Neural cell (in vitro differentiated cells): ENCODE data around the gene ADIPOR2. TPM values are rescaled to one million over a fixed set of nuclear protein-coding genes. Genes with fewer than 3 reads are reported as not detected.
A peak's percentile ranks its signal among the peaks of the same experiment; 100 is the strongest.
"Not testable (repeated sequence)": the region's sequence is repeated elsewhere in the genome, so short reads cannot be mapped to it uniquely, and the experiment has no call there.

Experiments used
- H2AFZ ChIP-seq: fragments of 200-600, 300-800 bp; sonication (generic), shearing (Covaris generic); 2 replicates; pipeline ENCODE4 v1.6.0; 2014; ENCODE audit warnings: low read depth, mild to moderate bottlenecking, antibody characterized with exemption, low read length, moderate library complexity
- H3F3A ChIP-seq: fragments of 200-600 bp; shearing (Covaris generic); 2 replicates; pipeline ENCODE4 v1.6.1; 2016; ENCODE audit warnings: mild to moderate bottlenecking, moderate library complexity, mixed read lengths, antibody characterized with exemption, low read length; ENCODE audit not compliant: insufficient read depth, poor library complexity, severe bottlenecking
- H3K27ac ChIP-seq: fragments of 200-600, 300-800 bp; sonication (generic), shearing (Covaris generic); 2 replicates; pipeline ENCODE4 v1.5.1; 2014; ENCODE audit warnings: mild to moderate bottlenecking, low read length, moderate library complexity
- H3K27me3 ChIP-seq: fragments of 300-800, 200-600 bp; sonication (generic), shearing (Covaris generic); 2 replicates; pipeline ENCODE4 v1.6.0; 2014; ENCODE audit warnings: mild to moderate bottlenecking, low read depth, low read length, moderate library complexity; ENCODE audit not compliant: insufficient read depth
- H3K36me3 ChIP-seq: fragments of 300-800, 200-600 bp; sonication (generic), shearing (Covaris generic); 2 replicates; pipeline ENCODE4 v1.5.1; 2014; ENCODE audit warnings: mild to moderate bottlenecking, antibody characterized with exemption, low read length, moderate library complexity; ENCODE audit not compliant: insufficient read depth
- H3K4me2 ChIP-seq: fragments of 300-800, 200-600 bp; sonication (generic), shearing (Covaris generic); 2 replicates; pipeline ENCODE4 v1.6.0; 2014; ENCODE audit warnings: mild to moderate bottlenecking, low read length
- H3K4me3 ChIP-seq: fragments of 300-800, 200-600 bp; sonication (generic), shearing (Covaris generic); 2 replicates; pipeline ENCODE4 v1.5.1; 2014; ENCODE audit warnings: mild to moderate bottlenecking, low read length, moderate library complexity
- H3K79me2 ChIP-seq: fragments of 200-600 bp; shearing (Covaris generic); replicated peaks from 2 replicates; pipeline ENCODE4 v1.6.0; 2014; ENCODE audit warnings: mild to moderate bottlenecking, low read length, moderate library complexity; ENCODE audit not compliant: insufficient read depth
- H3K9ac ChIP-seq: fragments of 300-800, 200-600 bp; sonication (generic), shearing (Covaris generic); 2 replicates; pipeline ENCODE4 v1.6.1; 2016; ENCODE audit warnings: mild to moderate bottlenecking, low read length, mixed read lengths
- H3K9me2 ChIP-seq: fragments of 200-600 bp; shearing (Covaris generic); 2 replicates; pipeline ENCODE4 v1.6.1; 2016; ENCODE audit warnings: mild to moderate bottlenecking, low read length, mixed read lengths; ENCODE audit not compliant: insufficient read depth
- H3K9me3 ChIP-seq: fragments of 200-600, 300-800 bp; sonication (generic), shearing (Covaris generic); 2 replicates; pipeline ENCODE4 v1.6.1; 2016; ENCODE audit warnings: mild to moderate bottlenecking, mixed run types, low read length, moderate library complexity, mixed read lengths
- H4K20me1 ChIP-seq: fragments of 200-600 bp; shearing (Covaris generic); 2 replicates; pipeline ENCODE4 v1.6.1; 2016; ENCODE audit warnings: mild to moderate bottlenecking, mixed run types; ENCODE audit not compliant: insufficient read depth
- EP300 ChIP-seq: fragments of 450-650 bp; conservative IDR thresholded peaks from 2 replicates; pipeline ENCODE4 v1.6.1; 2014; ENCODE audit warnings: antibody characterized with exemption, mild to moderate bottlenecking, moderate library complexity; ENCODE audit not compliant: poor library complexity, severe bottlenecking
- EZH2 ChIP-seq: fragments of 200-600, 300-800 bp; shearing (Covaris generic), sonication (generic); IDR thresholded peaks from 2 replicates; pipeline ENCODE4 v1.6.1; 2014; ENCODE audit warnings: antibody characterized with exemption, low read length, borderline replicate concordance, mild to moderate bottlenecking; ENCODE audit not compliant: insufficient read depth, poor library complexity, severe bottlenecking
- MXI1 ChIP-seq: fragments of 450-650 bp; conservative IDR thresholded peaks from 2 replicates; pipeline ENCODE4 v1.6.1; 2014; ENCODE audit warnings: antibody characterized with exemption, mild to moderate bottlenecking; ENCODE audit not compliant: poor library complexity, severe bottlenecking
- POLR2AphosphoS5 ChIP-seq: IDR thresholded peaks from 2 replicates; pipeline ENCODE4 v1.6.1; 2012
- RAD21 ChIP-seq: fragments of 450-650 bp; conservative IDR thresholded peaks from 2 replicates; pipeline ENCODE4 v1.6.1; 2014; ENCODE audit warnings: antibody characterized with exemption, mild to moderate bottlenecking, moderate library complexity
- SMC3 ChIP-seq: fragments of 450-650 bp; conservative IDR thresholded peaks from 2 replicates; pipeline ENCODE4 v1.6.1; 2014; ENCODE audit warnings: antibody characterized with exemption, mild to moderate bottlenecking, moderate library complexity; ENCODE audit not compliant: poor library complexity
- TAF1 ChIP-seq: IDR thresholded peaks from 2 replicates; pipeline ENCODE4 v1.6.1; 2012; ENCODE audit warnings: low read depth
- polyA plus RNA-seq: library from polyadenylated mRNA; depleted of rRNA; stranded (reverse); fragments of >200 nt; gene quantifications from 2 replicates; pipeline ENCODE4 v1.2.3, GENCODE V29; 2014
- TF ChIP-seq, protein P1 (sequence below): IDR thresholded peaks from 2 replicates; pipeline ENCODE4 v1.6.1; 2012; ENCODE audit warnings: borderline replicate concordance
- TF ChIP-seq, protein P2 (sequence below): fragments of 450-650 bp; IDR thresholded peaks from 2 replicates; pipeline ENCODE4 v1.5.1; 2014; ENCODE audit warnings: antibody characterized with exemption, mild to moderate bottlenecking, moderate library complexity; ENCODE audit not compliant: poor library complexity, severe bottlenecking

Gene ADIPOR2
- polyA plus RNA-seq, 1 donor from 2014 or later: 18.5 TPM

DNA sequence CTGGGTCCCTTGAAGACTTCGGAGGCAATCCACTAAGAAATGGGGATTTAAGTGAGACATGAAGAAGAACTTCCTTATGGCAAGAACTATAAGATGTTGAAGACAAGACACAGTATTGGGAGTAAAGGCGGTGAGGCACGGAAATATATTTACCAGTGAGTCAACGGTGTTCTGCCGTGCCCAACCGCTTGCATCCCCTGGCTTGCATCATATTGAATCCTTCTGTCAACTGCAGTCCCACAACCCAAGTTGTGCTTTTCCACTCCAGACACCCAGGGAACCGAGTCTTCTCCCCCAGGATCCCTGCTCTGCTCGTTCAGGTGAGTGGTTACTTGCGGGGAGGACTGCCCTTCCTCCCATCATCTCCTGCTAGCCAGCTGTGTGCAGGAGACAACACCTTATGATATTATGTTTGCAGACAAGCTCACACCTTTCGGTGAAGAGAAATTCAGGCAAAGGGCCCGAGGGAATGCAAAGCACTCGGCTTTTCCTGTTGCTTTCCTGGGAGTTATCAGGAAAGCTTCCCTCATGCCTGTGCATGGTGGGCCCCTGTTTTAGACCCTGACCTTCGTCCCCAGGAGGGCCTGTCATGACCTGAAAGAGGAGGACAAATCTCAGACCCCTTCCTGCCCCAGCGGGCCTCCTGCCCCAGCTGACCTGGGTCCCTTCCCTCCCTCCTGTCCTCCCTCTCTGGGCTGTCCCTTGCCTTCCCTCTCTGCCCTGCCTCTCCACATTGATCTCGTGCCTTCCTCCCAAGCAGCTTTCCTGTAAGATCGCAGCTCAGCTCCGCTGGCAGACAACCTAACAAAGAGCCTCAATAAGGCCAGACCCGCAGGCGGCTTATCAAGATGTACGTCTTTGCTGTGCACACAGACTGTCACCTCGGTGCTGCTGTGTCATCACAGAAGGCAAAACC lies 125.2 kb downstream of the ADIPOR2 start:
- H3K9me3 ChIP-seq: no peaks in the 10 kb centered on the region
- peak overlapping the region; percentile 47 for H2AFZ ChIP-seq
- H3K9ac ChIP-seq: peak overlapping the region; percentile 38
- H4K20me1 ChIP-seq: no peaks in the 10 kb centered on the region
- no peaks in the 10 kb centered on the region for H3K36me3 ChIP-seq
- peak overlapping the region; percentile 61 for H3K27ac ChIP-seq
- H3K27me3 ChIP-seq: peaks cover 4% of the 10 kb centered on the region
- no peaks in the 10 kb centered on the region for H3F3A ChIP-seq
- H3K9me2 ChIP-seq: no peaks in the 10 kb centered on the region
- H3K4me2 ChIP-seq: no peak overlapping the region
- H3K4me3 ChIP-seq: no peak overlapping the region
- no peak for TF ChIP-seq RAD21
- TF ChIP-seq, protein P1, sequence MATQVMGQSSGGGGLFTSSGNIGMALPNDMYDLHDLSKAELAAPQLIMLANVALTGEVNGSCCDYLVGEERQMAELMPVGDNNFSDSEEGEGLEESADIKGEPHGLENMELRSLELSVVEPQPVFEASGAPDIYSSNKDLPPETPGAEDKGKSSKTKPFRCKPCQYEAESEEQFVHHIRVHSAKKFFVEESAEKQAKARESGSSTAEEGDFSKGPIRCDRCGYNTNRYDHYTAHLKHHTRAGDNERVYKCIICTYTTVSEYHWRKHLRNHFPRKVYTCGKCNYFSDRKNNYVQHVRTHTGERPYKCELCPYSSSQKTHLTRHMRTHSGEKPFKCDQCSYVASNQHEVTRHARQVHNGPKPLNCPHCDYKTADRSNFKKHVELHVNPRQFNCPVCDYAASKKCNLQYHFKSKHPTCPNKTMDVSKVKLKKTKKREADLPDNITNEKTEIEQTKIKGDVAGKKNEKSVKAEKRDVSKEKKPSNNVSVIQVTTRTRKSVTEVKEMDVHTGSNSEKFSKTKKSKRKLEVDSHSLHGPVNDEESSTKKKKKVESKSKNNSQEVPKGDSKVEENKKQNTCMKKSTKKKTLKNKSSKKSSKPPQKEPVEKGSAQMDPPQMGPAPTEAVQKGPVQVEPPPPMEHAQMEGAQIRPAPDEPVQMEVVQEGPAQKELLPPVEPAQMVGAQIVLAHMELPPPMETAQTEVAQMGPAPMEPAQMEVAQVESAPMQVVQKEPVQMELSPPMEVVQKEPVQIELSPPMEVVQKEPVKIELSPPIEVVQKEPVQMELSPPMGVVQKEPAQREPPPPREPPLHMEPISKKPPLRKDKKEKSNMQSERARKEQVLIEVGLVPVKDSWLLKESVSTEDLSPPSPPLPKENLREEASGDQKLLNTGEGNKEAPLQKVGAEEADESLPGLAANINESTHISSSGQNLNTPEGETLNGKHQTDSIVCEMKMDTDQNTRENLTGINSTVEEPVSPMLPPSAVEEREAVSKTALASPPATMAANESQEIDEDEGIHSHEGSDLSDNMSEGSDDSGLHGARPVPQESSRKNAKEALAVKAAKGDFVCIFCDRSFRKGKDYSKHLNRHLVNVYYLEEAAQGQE: peak; percentile 25
- peak; percentile 32 for TF ChIP-seq EP300
- no peak for TF ChIP-seq TAF1
- peak; percentile 70 for TF ChIP-seq POLR2AphosphoS5
- TF ChIP-seq EZH2: no peak
- TF ChIP-seq, protein P2, sequence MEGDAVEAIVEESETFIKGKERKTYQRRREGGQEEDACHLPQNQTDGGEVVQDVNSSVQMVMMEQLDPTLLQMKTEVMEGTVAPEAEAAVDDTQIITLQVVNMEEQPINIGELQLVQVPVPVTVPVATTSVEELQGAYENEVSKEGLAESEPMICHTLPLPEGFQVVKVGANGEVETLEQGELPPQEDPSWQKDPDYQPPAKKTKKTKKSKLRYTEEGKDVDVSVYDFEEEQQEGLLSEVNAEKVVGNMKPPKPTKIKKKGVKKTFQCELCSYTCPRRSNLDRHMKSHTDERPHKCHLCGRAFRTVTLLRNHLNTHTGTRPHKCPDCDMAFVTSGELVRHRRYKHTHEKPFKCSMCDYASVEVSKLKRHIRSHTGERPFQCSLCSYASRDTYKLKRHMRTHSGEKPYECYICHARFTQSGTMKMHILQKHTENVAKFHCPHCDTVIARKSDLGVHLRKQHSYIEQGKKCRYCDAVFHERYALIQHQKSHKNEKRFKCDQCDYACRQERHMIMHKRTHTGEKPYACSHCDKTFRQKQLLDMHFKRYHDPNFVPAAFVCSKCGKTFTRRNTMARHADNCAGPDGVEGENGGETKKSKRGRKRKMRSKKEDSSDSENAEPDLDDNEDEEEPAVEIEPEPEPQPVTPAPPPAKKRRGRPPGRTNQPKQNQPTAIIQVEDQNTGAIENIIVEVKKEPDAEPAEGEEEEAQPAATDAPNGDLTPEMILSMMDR: no peak
- TF ChIP-seq SMC3: no peak
- no peak for TF ChIP-seq MXI1
- H3K79me2 ChIP-seq: no peaks in the 10 kb centered on the region

DNA sequence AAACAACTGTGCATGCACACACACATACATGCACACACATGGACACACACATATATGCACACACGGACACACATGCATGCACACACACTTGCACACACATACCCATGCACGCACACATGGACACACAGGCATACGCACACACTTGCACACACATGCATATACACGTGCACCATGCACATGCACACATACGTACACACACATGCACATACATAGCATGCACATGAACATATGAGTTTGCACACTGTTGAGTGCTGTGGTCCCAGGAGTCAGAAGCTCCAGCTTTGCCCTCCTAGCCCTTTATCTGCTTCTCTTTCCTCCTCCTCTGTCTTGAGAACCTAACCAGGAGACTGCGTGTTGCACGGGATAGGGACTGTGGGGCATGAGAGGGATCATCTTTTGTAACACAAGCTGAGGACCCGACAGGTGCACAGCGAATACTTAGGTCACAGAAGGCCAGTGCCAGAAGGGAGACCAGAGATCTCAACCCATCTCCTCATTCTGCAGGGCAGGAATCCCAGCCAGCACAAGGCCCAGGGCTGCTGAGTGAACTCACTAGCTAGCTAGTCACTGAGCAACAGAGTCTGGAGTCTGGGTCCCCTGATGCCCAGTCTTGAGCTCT lies 126.0 kb downstream of the ADIPOR2 start:
- no peaks in the 10 kb centered on the region for H3K9me3 ChIP-seq
- no peaks in the 10 kb centered on the region for H3K79me2 ChIP-seq
- H3K27me3 ChIP-seq: peaks cover 10% of the 10 kb centered on the region
- peak overlapping the region; percentile 61 for H3K27ac ChIP-seq
- H2AFZ ChIP-seq: peak overlapping the region; percentile 47
- no peaks in the 10 kb centered on the region for H3K9me2 ChIP-seq
- no peaks in the 10 kb centered on the region for H3F3A ChIP-seq
- H4K20me1 ChIP-seq: no peaks in the 10 kb centered on the region
- TF ChIP-seq RAD21 (no peak), TAF1 (no peak), MXI1 (no peak), POLR2AphosphoS5 (no peak), EP300 (no peak), SMC3 (no peak)
- H3K9ac ChIP-seq: peak overlapping the region; percentile 38
- H3K4me3 ChIP-seq: no peak overlapping the region
- no peaks in the 10 kb centered on the region for H3K36me3 ChIP-seq
- H3K4me2 ChIP-seq: no peak overlapping the region

DNA sequence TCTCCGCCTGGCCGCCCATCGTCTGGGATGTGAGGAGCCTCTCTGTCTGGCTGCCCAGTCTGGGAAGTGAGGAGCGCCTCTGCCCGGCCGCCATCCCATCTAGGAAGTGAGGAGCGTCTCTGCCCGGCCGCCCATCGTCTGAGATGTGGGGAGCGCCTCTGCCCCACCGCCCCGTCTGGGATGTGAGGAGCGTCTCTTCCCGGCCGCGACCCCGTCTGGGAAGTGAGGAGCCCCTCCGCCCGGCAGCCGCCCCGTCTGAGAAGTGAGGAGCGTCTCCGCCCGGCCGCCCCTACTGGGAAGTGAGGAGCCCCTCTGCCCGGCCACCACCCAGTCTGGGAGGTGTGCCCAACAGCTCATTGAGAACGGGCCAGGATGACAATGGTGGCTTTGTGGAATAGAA lies 127.1 kb downstream of the ADIPOR2 start:
- H3K4me2 ChIP-seq, H3K9ac ChIP-seq, H3K79me2 ChIP-seq, H3K9me3 ChIP-seq, H3F3A ChIP-seq, H4K20me1 ChIP-seq, H3K4me3 ChIP-seq, H3K27ac ChIP-seq, H3K9me2 ChIP-seq, H2AFZ ChIP-seq, H3K36me3 ChIP-seq: not testable (repeated sequence)
- H3K27me3 ChIP-seq: peaks cover 10% of the 10 kb centered on the region
